CD14-positive monocyte (primary cell): ENCODE measurements around the gene CHRM4. TPM values are rescaled to one million over a fixed set of nuclear protein-coding genes. Genes with fewer than 3 reads are reported as not detected.

Source experiments
- DNase-seq, 3 donors: peaks; one replicate each; pipeline ENCODE4 v3.0.0-alpha.2; 2011 to 2022
- H2AFZ ChIP-seq: 2 replicates; pipeline ENCODE4 v1.6.0; 2012; ENCODE audit warnings: mild to moderate bottlenecking, low read depth, low read length, inconsistent platforms; ENCODE audit not compliant: insufficient read depth, poor library complexity, severe bottlenecking
- H3K27ac ChIP-seq, 2 donors: 1 replicate in 1 of 2; 2 replicates in 1 of 2; pipeline ENCODE4 v1.5.1; 2012 to 2013; ENCODE audit warnings: low read length in 2 of 2, control low read depth in 1 of 2, inconsistent platforms in 1 of 2, low read depth in 1 of 2, mild to moderate bottlenecking in 1 of 2
- H3K27me3 ChIP-seq, 2 donors: one replicate each; pipeline versions ENCODE4 v1.6.0 to v1.6.1; 2011 to 2013; ENCODE audit warnings: low read length in 2 of 2; ENCODE audit not compliant: control insufficient read depth in 2 of 2, insufficient read depth in 2 of 2
- H3K36me3 ChIP-seq, 2 donors: replicated peaks in 1 of 2; 1 replicate in 1 of 2; 2 replicates in 1 of 2; pipeline versions ENCODE4 v1.5.1 to v1.6.1; 2012 to 2013; ENCODE audit warnings: low read length in 2 of 2, control low read depth in 1 of 2, inconsistent platforms in 1 of 2, mild to moderate bottlenecking in 1 of 2; ENCODE audit not compliant: insufficient read depth in 2 of 2, control insufficient read depth in 1 of 2
- H3K4me1 ChIP-seq, 2 donors: 1 replicate in 1 of 2; 2 replicates in 1 of 2; pipeline versions ENCODE4 v1.5.1 to v1.6.1; 2012 to 2013; ENCODE audit warnings: low read length in 2 of 2, control low read depth in 1 of 2, inconsistent platforms in 1 of 2, mild to moderate bottlenecking in 1 of 2, moderate library complexity in 1 of 2; ENCODE audit not compliant: insufficient read depth in 2 of 2, control insufficient read depth in 1 of 2
- H3K4me2 ChIP-seq: replicated peaks from 2 replicates; pipeline ENCODE3; 2012; ENCODE audit warnings: low read length, moderate library complexity, mild to moderate bottlenecking; ENCODE audit not compliant: poor library complexity, severe bottlenecking; ENCODE audit errors: extremely low read depth
- H3K4me3 ChIP-seq, 3 experiments: fragments of 200-600 bp in 1 of 3; sonication (generic) in 1 of 3; replicated peaks in 1 of 3; 1 replicate in 2 of 3; 2 replicates in 1 of 3; pipeline ENCODE4 v1.5.1; 2011 to 2013; ENCODE audit warnings: low read length in 3 of 3, mild to moderate bottlenecking in 3 of 3, control low read depth in 2 of 3, low read depth in 2 of 3, inconsistent platforms in 1 of 3, moderate library complexity in 1 of 3
- H3K79me2 ChIP-seq: 2 replicates; pipeline ENCODE4 v1.6.0; 2012; ENCODE audit warnings: mild to moderate bottlenecking, control low read depth, inconsistent platforms, low read length, moderate library complexity; ENCODE audit not compliant: insufficient read depth
- H3K9ac ChIP-seq: 2 replicates; pipeline ENCODE4 v1.6.0; 2017; ENCODE audit warnings: low read length, mild to moderate bottlenecking; ENCODE audit not compliant: insufficient read depth, poor library complexity, severe bottlenecking
- H3K9me3 ChIP-seq, 2 donors: replicated peaks in 1 of 2; 1 replicate in 1 of 2; 2 replicates in 1 of 2; pipeline versions ENCODE4 v1.5.1 to v1.6.1; 2012 to 2013; ENCODE audit warnings: low read length in 2 of 2, control low read depth in 1 of 2; ENCODE audit not compliant: control insufficient read depth in 1 of 2, insufficient read depth in 1 of 2
- H4K20me1 ChIP-seq: 2 replicates; pipeline ENCODE4 v1.6.0; 2012; ENCODE audit warnings: mild to moderate bottlenecking, low read length, control low read depth, moderate library complexity; ENCODE audit not compliant: insufficient read depth
- H3K27ac Mint-ChIP-seq, 7 donors: one replicate each; pipeline ENCODE4 v1.8.0; 2020; ENCODE audit warnings: mild to moderate bottlenecking in 7 of 7, mixed read lengths in 7 of 7, moderate library complexity in 6 of 7, inconsistent platforms in 2 of 7
- H3K27me3 Mint-ChIP-seq, 3 donors: one replicate each; pipeline ENCODE4 v1.8.0; 2021 to 2022; ENCODE audit warnings: low read depth in 3 of 3, mild to moderate bottlenecking in 3 of 3, mixed read lengths in 3 of 3, moderate library complexity in 3 of 3, inconsistent platforms in 1 of 3
- H3K36me3 Mint-ChIP-seq, 2 donors: one replicate each; pipeline ENCODE4 v1.8.0; 2020; ENCODE audit warnings: mixed read lengths in 2 of 2, inconsistent platforms in 1 of 2, mild to moderate bottlenecking in 1 of 2
- H3K4me1 Mint-ChIP-seq: one replicate; pipeline ENCODE4 v1.8.0; 2020; ENCODE audit warnings: mild to moderate bottlenecking, mixed read lengths
- H3K4me3 Mint-ChIP-seq, 2 donors: one replicate each; pipeline ENCODE4 v1.8.0; 2020; ENCODE audit warnings: mild to moderate bottlenecking in 2 of 2, mixed read lengths in 2 of 2, moderate library complexity in 1 of 2
- H3K9me3 Mint-ChIP-seq, 7 donors: one replicate each; pipeline ENCODE4 v1.8.0; 2020 to 2022; ENCODE audit warnings: mixed read lengths in 7 of 7, mild to moderate bottlenecking in 6 of 7, moderate library complexity in 6 of 7, inconsistent platforms in 2 of 7
- CTCF ChIP-seq: fragments of 200-600 bp; IDR thresholded peaks from one replicate; pipeline ENCODE4 v1.8.0; 2022; ENCODE audit warnings: antibody characterized with exemption, mild to moderate bottlenecking
- WGBS: methylation state at CpG from one replicate; pipeline ENCODE4 v1.1.5; 2013; ENCODE audit warnings: missing lambda C conversion rate; ENCODE audit not compliant: insufficient coverage; 5-methylcytosine and 5-hydroxymethylcytosine counted together
- intact Hi-C, 2 donors: fragments of 100-400 bp; cut with micrococcal nuclease; formaldehyde crosslinking; loops; one replicate each; pipeline versions ENCODE4 v1.15.0 to v1.15.1; 2023
- polyA plus RNA-seq, 3 donors: library from polyadenylated mRNA; depleted of rRNA in 1 of 3; unstranded in 2 of 3; stranded (reverse) in 1 of 3; fragments of 300-500 nt in 2 of 3; fragments of >200 nt in 1 of 3; fragmentation: Illumina TruSeq in 2 of 3; gene quantifications; 1 replicate in 2 of 3; 2 replicates in 1 of 3; pipeline ENCODE4 v1.2.3, GENCODE V29; 2012 to 2021

Gene CHRM4
- polyA plus RNA-seq, 3 donors: 0.15 to 0.57 TPM; not detected in 1

DNA sequence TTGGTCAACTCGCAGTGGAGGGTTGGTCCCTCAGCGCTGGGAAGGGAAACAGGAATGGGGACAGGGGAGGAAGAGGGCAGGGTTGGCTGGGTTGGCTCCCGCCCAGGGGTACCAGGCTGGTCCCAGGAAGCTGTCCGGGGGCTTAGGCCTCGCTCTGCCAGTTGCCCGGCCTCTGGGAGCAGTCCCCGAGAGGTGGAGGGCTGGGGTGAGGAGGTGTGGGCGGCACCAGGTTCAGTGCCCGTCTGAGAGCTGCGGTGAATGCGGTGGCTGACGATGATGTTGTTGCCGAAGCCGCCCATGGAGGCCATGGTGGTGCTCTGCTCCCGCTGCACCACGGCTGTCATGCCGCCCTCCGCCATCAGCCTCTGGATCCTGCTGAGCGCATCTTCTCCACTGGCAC lies 6.0 kb upstream of the CHRM4 start:
- H3K4me2 ChIP-seq: no peak overlapping the region
- peaks cover 7 to 8% of the 10 kb centered on the region in 2 donors for H3K4me1 ChIP-seq
- H2AFZ ChIP-seq: no peak overlapping the region
- no peak overlapping the region for H3K9ac ChIP-seq
- H3K27ac ChIP-seq: no peak overlapping the region
- H3K36me3 ChIP-seq: peaks cover 23 to 45% of the 10 kb centered on the region in 2 donors
- H3K36me3 Mint-ChIP-seq: peaks cover 36 to 47% of the 10 kb centered on the region in 2 donors
- intact Hi-C loops: no loop called here
- H3K4me3 Mint-ChIP-seq: no peak overlapping the region
- peaks cover 0 to 10% (median 5%) of the 10 kb centered on the region in 7 donors for H3K9me3 Mint-ChIP-seq
- H3K27me3 Mint-ChIP-seq: peaks cover 13 to 17% (median 16%) of the 10 kb centered on the region in 3 donors
- H3K79me2 ChIP-seq: no peaks in the 10 kb centered on the region
- no peak for DNase-seq
- TF ChIP-seq CTCF: no peak
- H3K27ac Mint-ChIP-seq: no peak overlapping the region
- WGBS: 98% methylated on average over 11 of the region's 19 CpGs
- no peaks in the 10 kb centered on the region for H3K9me3 ChIP-seq
- H3K4me3 ChIP-seq: no peak overlapping the region
- H3K4me1 Mint-ChIP-seq: peaks cover 9% of the 10 kb centered on the region
- peaks cover 5 to 13% of the 10 kb centered on the region in 2 donors for H3K27me3 ChIP-seq
- H4K20me1 ChIP-seq: peaks cover 18% of the 10 kb centered on the region

DNA sequence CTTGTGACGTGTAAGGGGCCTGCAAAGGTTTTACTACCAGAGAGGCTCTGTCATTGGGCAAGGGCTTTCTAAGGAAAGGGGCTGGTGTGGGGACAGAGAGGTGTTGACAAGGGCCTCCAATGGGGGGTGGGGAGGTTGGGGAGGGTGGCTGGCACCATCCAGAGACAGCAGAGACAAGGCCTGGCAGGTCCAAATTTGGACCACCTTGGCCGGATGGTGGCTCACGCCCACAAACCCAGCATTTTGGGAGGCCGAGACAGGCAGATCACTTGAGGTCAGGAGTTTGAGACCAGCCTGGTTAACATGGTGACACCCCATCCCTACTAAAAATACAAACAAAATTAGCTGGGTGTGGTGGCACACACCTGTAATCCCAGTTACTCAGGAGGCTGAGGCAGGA lies 2.2 kb upstream of the CHRM4 start:
- no peak for DNase-seq
- H3K4me2 ChIP-seq: no peak overlapping the region
- no peak overlapping the region for H3K9ac ChIP-seq
- H3K27ac Mint-ChIP-seq: no peak overlapping the region
- H3K27ac ChIP-seq: no peak overlapping the region
- TF ChIP-seq CTCF: no peak
- peaks cover 27% of the 10 kb centered on the region for H3K4me1 Mint-ChIP-seq
- H3K4me3 Mint-ChIP-seq: peak overlapping the region in 1 of 2 donors; percentile 92
- H3K36me3 Mint-ChIP-seq: peaks cover 22 to 24% of the 10 kb centered on the region in 2 donors
- H4K20me1 ChIP-seq: peaks cover 40% of the 10 kb centered on the region
- peaks cover 37 to 47% (median 41%) of the 10 kb centered on the region in 3 donors for H3K27me3 Mint-ChIP-seq
- H3K9me3 ChIP-seq: peaks cover 3 to 13% of the 10 kb centered on the region in 2 donors
- no CpG with 5 or more reads among the region's 4 CpGs for WGBS
- H3K79me2 ChIP-seq: no peaks in the 10 kb centered on the region
- peaks cover 17 to 21% of the 10 kb centered on the region in 2 donors for H3K36me3 ChIP-seq
- peaks cover 32 to 42% of the 10 kb centered on the region in 2 donors for H3K27me3 ChIP-seq
- peaks cover 25 to 44% of the 10 kb centered on the region in 2 donors for H3K4me1 ChIP-seq
- intact Hi-C loops: no loop called here
- no peak overlapping the region for H2AFZ ChIP-seq
- peaks cover 0 to 15% (median 5%) of the 10 kb centered on the region in 7 donors for H3K9me3 Mint-ChIP-seq
- H3K4me3 ChIP-seq: no peak overlapping the region
